ENCODE results near the gene NCR1. TPM values are rescaled to one million over a fixed set of nuclear protein-coding genes. Genes with fewer than 3 reads are reported as not detected.

NCR1 gene
- total RNA-seq, 4 donors from 2014 or later = 0.41 to 1.9 TPM; not detected in 2

DNA sequence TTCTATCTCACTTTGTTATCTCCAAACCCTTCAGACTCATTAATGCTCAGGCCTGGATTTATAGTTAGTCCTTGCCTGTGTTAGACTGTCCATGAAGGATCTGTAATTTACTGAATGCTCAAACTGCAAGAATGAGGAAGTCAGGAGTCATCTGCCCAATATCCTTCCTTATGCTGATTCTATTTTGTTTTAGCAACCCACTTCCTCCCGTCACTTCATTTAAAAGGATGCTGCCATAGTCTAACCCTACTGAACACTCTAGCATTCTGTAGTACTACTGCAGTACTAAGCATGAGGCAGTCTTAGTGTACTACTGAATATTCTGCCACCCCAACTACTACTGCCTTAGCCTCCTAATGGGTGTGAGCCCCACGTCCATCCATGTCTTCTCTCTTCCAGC is 30.4 kb upstream of the NCR1 start:
- Histone ChIP-seq H3K27ac (no peak overlapping the region), H3K4me3 (no peak overlapping the region), H3K4me1 (no peaks in the 10 kb centered on the region), H3K36me3 (no peaks in the 10 kb centered on the region), H3K27me3 (no peaks in the 10 kb centered on the region), H3K9me3 (no peaks in the 10 kb centered on the region)
- intact Hi-C loops (cut with DNase I; ENCODE audit: low total_unique reads) = no loop called here
- in situ Hi-C loops (cut with MboI; ENCODE audit: low pct_ligation_motif_present in 1 of 4, low pct_unique_long_range_greater_than_20kb in 1 of 4, low sequenced_read_pairs in 3 of 4) = no loop called here
- TF ChIP-seq EP300 (IDR thresholded peaks at IDR 0.05; ENCODE audit: low read depth) = no peak
- no peak for TF ChIP-seq POLR2AphosphoS5 (IDR thresholded peaks at IDR 0.05)
- TF ChIP-seq POLR2A (IDR thresholded peaks at IDR 0.05) = no peak
- TF ChIP-seq, protein P1, sequence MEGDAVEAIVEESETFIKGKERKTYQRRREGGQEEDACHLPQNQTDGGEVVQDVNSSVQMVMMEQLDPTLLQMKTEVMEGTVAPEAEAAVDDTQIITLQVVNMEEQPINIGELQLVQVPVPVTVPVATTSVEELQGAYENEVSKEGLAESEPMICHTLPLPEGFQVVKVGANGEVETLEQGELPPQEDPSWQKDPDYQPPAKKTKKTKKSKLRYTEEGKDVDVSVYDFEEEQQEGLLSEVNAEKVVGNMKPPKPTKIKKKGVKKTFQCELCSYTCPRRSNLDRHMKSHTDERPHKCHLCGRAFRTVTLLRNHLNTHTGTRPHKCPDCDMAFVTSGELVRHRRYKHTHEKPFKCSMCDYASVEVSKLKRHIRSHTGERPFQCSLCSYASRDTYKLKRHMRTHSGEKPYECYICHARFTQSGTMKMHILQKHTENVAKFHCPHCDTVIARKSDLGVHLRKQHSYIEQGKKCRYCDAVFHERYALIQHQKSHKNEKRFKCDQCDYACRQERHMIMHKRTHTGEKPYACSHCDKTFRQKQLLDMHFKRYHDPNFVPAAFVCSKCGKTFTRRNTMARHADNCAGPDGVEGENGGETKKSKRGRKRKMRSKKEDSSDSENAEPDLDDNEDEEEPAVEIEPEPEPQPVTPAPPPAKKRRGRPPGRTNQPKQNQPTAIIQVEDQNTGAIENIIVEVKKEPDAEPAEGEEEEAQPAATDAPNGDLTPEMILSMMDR (IDR thresholded peaks at IDR 0.05) = no peak
- WGBS, 2 donors (ENCODE audit: low coverage in 1 of 2) = 16 to 42% methylated on average over 2 of the region's 2 CpGs
- no peak for DNase-seq

DNA sequence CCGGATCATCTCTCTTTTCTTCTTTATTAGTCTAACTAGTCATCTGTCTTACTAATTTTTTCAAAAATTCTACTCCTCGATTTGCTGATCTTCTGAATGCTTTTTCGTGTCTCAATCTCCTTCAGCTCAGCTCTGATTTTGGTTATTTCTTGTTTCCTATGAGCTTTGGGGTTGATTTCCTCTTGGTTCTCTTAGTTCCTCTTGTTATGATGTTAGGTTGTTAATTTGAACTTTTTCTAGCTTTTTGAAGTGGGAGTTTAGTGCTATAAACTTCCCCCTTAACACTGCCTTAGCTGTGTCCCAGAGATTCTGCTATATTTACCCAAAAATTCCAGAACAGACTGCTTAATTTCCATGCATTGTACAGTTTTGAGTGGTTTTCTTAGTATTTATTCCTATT is 28.5 kb upstream of the NCR1 start:
- 45 to 53% methylated on average over 3 of the region's 3 CpGs for WGBS, 2 donors (ENCODE audit: low coverage in 1 of 2)
- no peak overlapping the region for H3K27ac ChIP-seq

DNA sequence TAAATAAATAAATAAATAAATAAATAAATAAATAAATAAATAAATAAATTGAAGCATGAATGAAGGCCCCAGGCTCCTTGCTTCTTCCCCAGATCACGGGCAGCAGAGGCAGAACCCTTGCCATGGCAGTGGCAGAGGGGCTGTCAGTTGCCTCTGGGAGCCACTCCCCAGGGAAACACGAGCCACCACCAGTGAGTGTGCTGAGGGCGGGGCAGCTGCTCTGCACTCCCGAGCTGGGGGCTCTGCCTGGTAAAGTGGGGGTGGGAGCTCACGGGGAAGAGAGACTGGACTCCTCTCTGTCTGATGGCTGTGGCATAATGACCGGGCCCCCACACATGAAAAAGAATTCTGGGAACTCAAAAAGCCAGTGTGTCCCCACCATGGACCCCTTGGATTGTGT is 24.1 kb upstream of the NCR1 start:
- DNase-seq = no peak
- intact Hi-C loops (cut with DNase I; ENCODE audit: low total_unique reads) (no loop called here), in situ Hi-C loops (cut with MboI; ENCODE audit: low pct_ligation_motif_present in 1 of 4, low pct_unique_long_range_greater_than_20kb in 1 of 4, low sequenced_read_pairs in 3 of 4) (no loop called here)
- Histone ChIP-seq H3K9me3 (no peaks in the 10 kb centered on the region), H3K27ac (no peak overlapping the region), H3K36me3 (no peaks in the 10 kb centered on the region), H3K4me3 (no peak overlapping the region), H3K27me3 (peaks cover 15% of the 10 kb centered on the region), H3K4me1 (no peaks in the 10 kb centered on the region)
- TF ChIP-seq, protein P1 (IDR thresholded peaks at IDR 0.05) = no peak
- no peak for TF ChIP-seq EP300 (IDR thresholded peaks at IDR 0.05; ENCODE audit: low read depth)
- no peak for TF ChIP-seq POLR2A (IDR thresholded peaks at IDR 0.05)
- TF ChIP-seq POLR2AphosphoS5 (IDR thresholded peaks at IDR 0.05) = no peak
- WGBS, 2 donors (ENCODE audit: low coverage in 1 of 2) = 53% methylated on average over 6 of the region's 6 CpGs; no CpG with 5 or more reads in 1 of the 2 donors

More for the DNA sequence above, 28.5 kb upstream of the NCR1 start:
- TF ChIP-seq, protein P1 (IDR thresholded peaks at IDR 0.05) = no peak
- TF ChIP-seq POLR2AphosphoS5 (IDR thresholded peaks at IDR 0.05) = no peak
- intact Hi-C loops (cut with DNase I; ENCODE audit: low total_unique reads) = no loop called here
- H3K27me3 ChIP-seq = peaks cover 13% of the 10 kb centered on the region
- in situ Hi-C loops (cut with MboI; ENCODE audit: low pct_ligation_motif_present in 1 of 4, low pct_unique_long_range_greater_than_20kb in 1 of 4, low sequenced_read_pairs in 3 of 4) = no loop called here
- H3K4me3 ChIP-seq = no peak overlapping the region
- no peak for DNase-seq
- no peaks in the 10 kb centered on the region for H3K4me1 ChIP-seq
- H3K9me3 ChIP-seq = no peaks in the 10 kb centered on the region
- H3K36me3 ChIP-seq = no peaks in the 10 kb centered on the region

DNA sequence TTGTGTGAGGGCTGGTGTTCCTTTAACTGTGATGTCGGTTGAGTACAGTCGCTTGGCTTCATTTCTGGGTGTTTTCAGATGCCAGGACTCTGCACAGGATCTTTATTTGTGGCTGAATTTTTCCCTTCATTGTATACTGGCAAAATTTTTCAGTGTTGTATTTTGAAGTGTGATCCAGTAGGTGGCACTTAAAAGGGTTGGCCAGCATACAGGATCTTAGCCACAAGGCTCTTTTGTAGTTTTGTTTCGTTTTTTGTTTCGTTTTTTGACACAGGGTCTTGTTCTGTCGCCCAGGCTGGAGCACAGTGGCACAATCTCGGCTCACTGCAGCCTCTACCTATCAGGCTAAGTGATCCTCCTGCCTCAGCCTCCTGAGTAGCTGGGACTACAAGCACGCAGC is 23.2 kb upstream of the NCR1 start:
- H3K27me3 ChIP-seq = peaks cover 15% of the 10 kb centered on the region
- H3K4me1 ChIP-seq = no peaks in the 10 kb centered on the region
- no peaks in the 10 kb centered on the region for H3K9me3 ChIP-seq
- WGBS, 2 donors (ENCODE audit: low coverage in 1 of 2) = 43 to 60% methylated on average over 4 to 7 of the region's 7 CpGs
- no peak overlapping the region for H3K27ac ChIP-seq
- no peak for DNase-seq
- in situ Hi-C loops (cut with MboI; ENCODE audit: low pct_ligation_motif_present in 1 of 4, low pct_unique_long_range_greater_than_20kb in 1 of 4, low sequenced_read_pairs in 3 of 4) (no loop called here), intact Hi-C loops (cut with DNase I; ENCODE audit: low total_unique reads) (no loop called here)
- TF ChIP-seq, protein P1 (IDR thresholded peaks at IDR 0.05) = no peak
- TF ChIP-seq POLR2AphosphoS5 (IDR thresholded peaks at IDR 0.05) (no peak), EP300 (IDR thresholded peaks at IDR 0.05; ENCODE audit: low read depth) (no peak), POLR2A (IDR thresholded peaks at IDR 0.05) (no peak)
- no peak overlapping the region for H3K4me3 ChIP-seq
- no peaks in the 10 kb centered on the region for H3K36me3 ChIP-seq

All from transverse colon (tissue), 4 donors.